ENCODE data around the gene PCDH15.

The PCDH15 gene

DNA sequence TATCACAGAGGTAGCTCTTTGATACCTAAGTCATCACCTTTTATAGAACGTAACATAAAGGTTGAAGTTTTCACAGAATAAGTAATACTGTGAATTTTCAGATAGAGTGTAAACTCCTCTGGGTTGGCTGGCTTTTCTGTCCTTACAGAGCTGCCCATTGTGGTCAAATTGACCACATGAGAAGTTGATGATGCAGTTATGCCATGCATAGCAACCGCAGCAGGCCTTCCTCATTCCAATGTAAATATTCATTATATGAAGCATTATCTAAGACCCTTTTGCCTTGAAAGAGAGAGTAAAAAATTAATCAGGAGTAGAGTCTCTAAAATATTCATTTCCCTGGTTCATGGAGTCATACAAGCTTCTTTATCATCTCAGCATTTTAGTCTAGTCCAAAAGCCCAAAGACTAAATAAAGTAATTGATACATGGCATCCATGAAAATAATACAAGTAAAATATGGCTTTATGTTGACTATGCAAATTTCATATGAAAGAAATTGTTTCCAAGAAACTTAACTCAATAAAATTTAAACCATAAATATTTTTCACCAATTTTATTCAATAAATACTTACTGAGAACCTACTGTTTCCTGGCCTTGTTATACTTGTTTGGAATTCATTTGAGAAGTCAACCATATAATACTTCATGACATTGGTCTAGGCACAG, 516.4 kb downstream of the PCDH15 start:
- no peak overlapping the region for H3K27ac ChIP-seq (ENCODE audit: low read length)
- no peaks in the 10 kb centered on the region for H3K36me3 ChIP-seq (ENCODE audit: insufficient read depth, low read length)
- H2AFZ ChIP-seq (ENCODE audit: low read depth, low read length), result no peak overlapping the region
- H3K9ac ChIP-seq (ENCODE audit: low read depth, low read length), result no peak overlapping the region
- DNase-seq (no peak), ATAC-seq (ENCODE audit: insufficient read depth, low read depth) (no peak)
- H3K4me2 ChIP-seq (ENCODE audit: insufficient read depth, low read length), result no peak overlapping the region
- no peak for TF ChIP-seq EZH2 (IDR thresholded peaks at IDR 0.05; ENCODE audit: borderline replicate concordance, low read depth, low read length, severe bottlenecking)
- TF ChIP-seq, protein P1, sequence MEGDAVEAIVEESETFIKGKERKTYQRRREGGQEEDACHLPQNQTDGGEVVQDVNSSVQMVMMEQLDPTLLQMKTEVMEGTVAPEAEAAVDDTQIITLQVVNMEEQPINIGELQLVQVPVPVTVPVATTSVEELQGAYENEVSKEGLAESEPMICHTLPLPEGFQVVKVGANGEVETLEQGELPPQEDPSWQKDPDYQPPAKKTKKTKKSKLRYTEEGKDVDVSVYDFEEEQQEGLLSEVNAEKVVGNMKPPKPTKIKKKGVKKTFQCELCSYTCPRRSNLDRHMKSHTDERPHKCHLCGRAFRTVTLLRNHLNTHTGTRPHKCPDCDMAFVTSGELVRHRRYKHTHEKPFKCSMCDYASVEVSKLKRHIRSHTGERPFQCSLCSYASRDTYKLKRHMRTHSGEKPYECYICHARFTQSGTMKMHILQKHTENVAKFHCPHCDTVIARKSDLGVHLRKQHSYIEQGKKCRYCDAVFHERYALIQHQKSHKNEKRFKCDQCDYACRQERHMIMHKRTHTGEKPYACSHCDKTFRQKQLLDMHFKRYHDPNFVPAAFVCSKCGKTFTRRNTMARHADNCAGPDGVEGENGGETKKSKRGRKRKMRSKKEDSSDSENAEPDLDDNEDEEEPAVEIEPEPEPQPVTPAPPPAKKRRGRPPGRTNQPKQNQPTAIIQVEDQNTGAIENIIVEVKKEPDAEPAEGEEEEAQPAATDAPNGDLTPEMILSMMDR (IDR thresholded peaks at IDR 0.05; ENCODE audit: borderline replicate concordance, extremely low read depth, low read length, poor library complexity, severe bottlenecking), result no peak
- H3K79me2 ChIP-seq (ENCODE audit: insufficient read depth, low read length), result no peaks in the 10 kb centered on the region
- H3K4me1 ChIP-seq (ENCODE audit: insufficient read depth, low read length), result no peaks in the 10 kb centered on the region
- H3K9me3 ChIP-seq (ENCODE audit: insufficient read depth, low read length, severe bottlenecking), result no peaks in the 10 kb centered on the region
- no peaks in the 10 kb centered on the region for H3K27me3 ChIP-seq (ENCODE audit: insufficient read depth, low read length, poor library complexity)
- H4K20me1 ChIP-seq (ENCODE audit: insufficient read depth, low read length), result no peaks in the 10 kb centered on the region
- no peak overlapping the region for H3K4me3 ChIP-seq (ENCODE audit: low read depth in 1 of 2, low read length in 2 of 2)

DNA sequence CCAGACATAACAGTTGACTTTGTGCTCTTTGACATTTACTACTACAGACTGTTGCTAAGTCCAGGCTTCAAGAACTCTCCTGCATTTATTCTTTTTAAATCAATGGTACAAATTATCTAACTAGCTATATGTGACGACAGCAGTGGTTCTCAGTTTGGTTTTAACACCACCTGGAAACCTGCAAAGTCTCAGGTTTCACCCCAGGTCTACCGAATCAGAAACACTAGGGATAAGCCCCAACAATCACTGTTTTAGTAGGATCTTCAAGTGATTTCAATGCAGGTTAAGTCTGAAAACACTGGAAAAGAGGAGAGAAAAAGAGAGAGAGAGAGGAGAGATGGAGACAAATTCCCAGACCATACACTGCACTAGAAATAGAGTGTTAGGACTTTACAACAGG, 519.0 kb downstream of the PCDH15 start:
- ATAC-seq (ENCODE audit: insufficient read depth, low read depth), result no peak
- no peak overlapping the region for H2AFZ ChIP-seq (ENCODE audit: low read depth, low read length)
- no peak overlapping the region for H3K4me3 ChIP-seq (ENCODE audit: low read depth in 1 of 2, low read length in 2 of 2)

DNA sequence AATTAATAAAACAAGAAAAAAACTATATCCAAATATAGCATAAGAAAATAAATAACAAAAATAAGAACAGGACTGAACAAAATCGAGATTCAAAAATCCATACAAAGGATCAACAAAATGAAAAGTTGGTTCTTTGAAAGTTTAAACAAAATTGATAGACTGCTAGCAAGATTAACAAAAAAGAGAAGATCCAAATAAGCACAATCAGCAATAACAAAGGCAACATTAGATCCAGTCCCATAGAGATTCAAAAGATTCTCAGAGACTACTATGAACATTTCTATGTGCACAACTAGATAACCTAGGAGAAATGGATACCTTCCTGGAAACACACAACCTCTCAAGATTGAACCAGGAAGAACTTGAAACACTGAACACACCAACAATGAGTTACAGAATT, 534.6 kb downstream of the PCDH15 start:
- ATAC-seq (ENCODE audit: insufficient read depth, low read depth) (no peak), DNase-seq (no peak)
- H3K79me2 ChIP-seq (ENCODE audit: insufficient read depth, low read length), result no peaks in the 10 kb centered on the region
- TF ChIP-seq EZH2 (IDR thresholded peaks at IDR 0.05; ENCODE audit: borderline replicate concordance, low read depth, low read length, severe bottlenecking), result no peak
- TF ChIP-seq, protein P1 (IDR thresholded peaks at IDR 0.05; ENCODE audit: borderline replicate concordance, extremely low read depth, low read length, poor library complexity, severe bottlenecking), result no peak
- no peaks in the 10 kb centered on the region for H4K20me1 ChIP-seq (ENCODE audit: insufficient read depth, low read length)
- H3K4me3 ChIP-seq (ENCODE audit: low read depth in 1 of 2, low read length in 2 of 2), result no peak overlapping the region
- H3K9ac ChIP-seq (ENCODE audit: low read depth, low read length), result no peak overlapping the region
- H3K4me2 ChIP-seq (ENCODE audit: insufficient read depth, low read length), result no peak overlapping the region
- no peaks in the 10 kb centered on the region for H3K36me3 ChIP-seq (ENCODE audit: insufficient read depth, low read length)
- H3K4me1 ChIP-seq (ENCODE audit: insufficient read depth, low read length), result no peaks in the 10 kb centered on the region
- H3K27me3 ChIP-seq (ENCODE audit: insufficient read depth, low read length, poor library complexity), result no peaks in the 10 kb centered on the region
- H3K27ac ChIP-seq (ENCODE audit: low read length), result no peak overlapping the region
- no peaks in the 10 kb centered on the region for H3K9me3 ChIP-seq (ENCODE audit: insufficient read depth, low read length, severe bottlenecking)
- H2AFZ ChIP-seq (ENCODE audit: low read depth, low read length), result no peak overlapping the region

More for the DNA sequence above, 519.0 kb downstream of the PCDH15 start:
- H3K4me2 ChIP-seq (ENCODE audit: insufficient read depth, low read length), result no peak overlapping the region
- no peaks in the 10 kb centered on the region for H3K79me2 ChIP-seq (ENCODE audit: insufficient read depth, low read length)
- H3K4me1 ChIP-seq (ENCODE audit: insufficient read depth, low read length), result no peaks in the 10 kb centered on the region
- no peaks in the 10 kb centered on the region for H4K20me1 ChIP-seq (ENCODE audit: insufficient read depth, low read length)
- DNase-seq, result no peak
- H3K9ac ChIP-seq (ENCODE audit: low read depth, low read length), result no peak overlapping the region
- no peaks in the 10 kb centered on the region for H3K9me3 ChIP-seq (ENCODE audit: insufficient read depth, low read length, severe bottlenecking)
- H3K36me3 ChIP-seq (ENCODE audit: insufficient read depth, low read length), result no peaks in the 10 kb centered on the region
- H3K27ac ChIP-seq (ENCODE audit: low read length), result no peak overlapping the region
- TF ChIP-seq, protein P1 (IDR thresholded peaks at IDR 0.05; ENCODE audit: borderline replicate concordance, extremely low read depth, low read length, poor library complexity, severe bottlenecking), result no peak
- no peaks in the 10 kb centered on the region for H3K27me3 ChIP-seq (ENCODE audit: insufficient read depth, low read length, poor library complexity)

Measured in DND-41 (cell line).